PFSK-1 (cell line): ENCODE measurements around the gene NKAIN1. TPM values are rescaled to one million over a fixed set of nuclear protein-coding genes. Genes with fewer than 3 reads are reported as not detected.
A peak's percentile ranks its signal among the peaks of the same experiment; 100 is the strongest.

Experiments
- FOXP2 ChIP-seq: optimal IDR thresholded peaks from 2 replicates; pipeline ENCODE3; 2011; ENCODE audit warnings: borderline replicate concordance, control low read depth, inconsistent platforms; ENCODE audit not compliant: insufficient read depth; ENCODE audit errors: extremely low read length, extremely low read depth
- POLR2AphosphoS5 ChIP-seq: IDR thresholded peaks from 2 replicates; pipeline ENCODE4 v1.6.1; 2012; ENCODE audit warnings: low read depth, mild to moderate bottlenecking, control low read depth, low read length, moderate library complexity
- SIN3A ChIP-seq: IDR thresholded peaks from 2 replicates; pipeline ENCODE4 v1.6.1; 2012; ENCODE audit warnings: mild to moderate bottlenecking, low read length, moderate library complexity, borderline replicate concordance; ENCODE audit not compliant: insufficient read depth
- TAF1 ChIP-seq: IDR thresholded peaks from 2 replicates; pipeline ENCODE4 v1.6.1; 2012; ENCODE audit warnings: low read length, control low read depth, borderline replicate concordance; ENCODE audit not compliant: insufficient read depth
- polyA plus RNA-seq: library from polyadenylated mRNA; unstranded; fragments of >200 nt; gene quantifications from one replicate; pipeline ENCODE4 v1.2.1, GENCODE V29; 2012; ENCODE audit warnings: low read depth, missing spikeins; ENCODE audit not compliant: insufficient read length
- TF ChIP-seq, protein P1 (sequence below), 2 experiments: IDR thresholded peaks; 2 replicates each; pipeline versions ENCODE4 v1.6.1 to v1.8.0; 2011 to 2012; ENCODE audit warnings: low read depth in 2 of 2, low read length in 2 of 2, control low read depth in 1 of 2, inconsistent platforms in 1 of 2, mild to moderate bottlenecking in 1 of 2, moderate library complexity in 1 of 2; ENCODE audit not compliant: insufficient read depth in 1 of 2

Gene NKAIN1
- 25.7 TPM for polyA plus RNA-seq

DNA sequence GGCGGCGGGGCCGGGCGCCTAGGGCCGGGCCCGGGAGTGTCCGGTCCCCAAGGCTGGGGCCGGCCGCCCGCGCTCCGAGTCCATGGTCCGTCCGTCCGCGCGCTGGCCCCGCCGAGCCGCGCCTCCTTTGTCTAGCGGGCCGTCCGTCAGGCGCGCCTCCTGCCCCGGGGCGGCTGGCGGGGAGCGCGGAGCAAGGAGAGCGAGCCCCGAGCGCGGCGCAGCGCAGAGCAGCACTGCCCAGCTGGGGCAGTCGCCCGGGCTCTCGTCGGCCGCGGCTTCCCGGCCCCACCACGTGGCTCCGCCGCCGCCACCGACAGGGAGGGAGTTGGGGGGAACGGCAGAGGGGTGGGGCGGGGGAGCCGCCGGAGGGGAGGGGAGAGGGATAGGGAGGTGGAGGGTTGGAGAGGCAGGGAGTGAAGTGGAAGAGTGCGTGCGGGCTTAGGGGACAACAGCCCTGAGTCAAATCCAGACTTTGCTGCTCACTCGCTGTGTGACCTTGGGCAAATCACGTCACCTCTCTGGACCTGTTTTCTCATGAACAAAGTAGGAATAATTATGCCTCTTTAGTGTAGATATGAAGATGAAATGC is at the start of gene NKAIN1:
Gene NKAIN1, minus strand, starts transcription at position 235 of the 589 bp plus-strand sequence. CDS start 340 bp downstream, outside the sequence.
- TF ChIP-seq FOXP2, result peak; percentile 15
- no peak for TF ChIP-seq TAF1

- TF ChIP-seq, protein P1, sequence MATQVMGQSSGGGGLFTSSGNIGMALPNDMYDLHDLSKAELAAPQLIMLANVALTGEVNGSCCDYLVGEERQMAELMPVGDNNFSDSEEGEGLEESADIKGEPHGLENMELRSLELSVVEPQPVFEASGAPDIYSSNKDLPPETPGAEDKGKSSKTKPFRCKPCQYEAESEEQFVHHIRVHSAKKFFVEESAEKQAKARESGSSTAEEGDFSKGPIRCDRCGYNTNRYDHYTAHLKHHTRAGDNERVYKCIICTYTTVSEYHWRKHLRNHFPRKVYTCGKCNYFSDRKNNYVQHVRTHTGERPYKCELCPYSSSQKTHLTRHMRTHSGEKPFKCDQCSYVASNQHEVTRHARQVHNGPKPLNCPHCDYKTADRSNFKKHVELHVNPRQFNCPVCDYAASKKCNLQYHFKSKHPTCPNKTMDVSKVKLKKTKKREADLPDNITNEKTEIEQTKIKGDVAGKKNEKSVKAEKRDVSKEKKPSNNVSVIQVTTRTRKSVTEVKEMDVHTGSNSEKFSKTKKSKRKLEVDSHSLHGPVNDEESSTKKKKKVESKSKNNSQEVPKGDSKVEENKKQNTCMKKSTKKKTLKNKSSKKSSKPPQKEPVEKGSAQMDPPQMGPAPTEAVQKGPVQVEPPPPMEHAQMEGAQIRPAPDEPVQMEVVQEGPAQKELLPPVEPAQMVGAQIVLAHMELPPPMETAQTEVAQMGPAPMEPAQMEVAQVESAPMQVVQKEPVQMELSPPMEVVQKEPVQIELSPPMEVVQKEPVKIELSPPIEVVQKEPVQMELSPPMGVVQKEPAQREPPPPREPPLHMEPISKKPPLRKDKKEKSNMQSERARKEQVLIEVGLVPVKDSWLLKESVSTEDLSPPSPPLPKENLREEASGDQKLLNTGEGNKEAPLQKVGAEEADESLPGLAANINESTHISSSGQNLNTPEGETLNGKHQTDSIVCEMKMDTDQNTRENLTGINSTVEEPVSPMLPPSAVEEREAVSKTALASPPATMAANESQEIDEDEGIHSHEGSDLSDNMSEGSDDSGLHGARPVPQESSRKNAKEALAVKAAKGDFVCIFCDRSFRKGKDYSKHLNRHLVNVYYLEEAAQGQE (IDR thresholded peaks at IDR 0.05; ENCODE audit: insufficient read depth in 1 of 2, low read depth in 2 of 2, low read length in 2 of 2), result no peak
- no peak for TF ChIP-seq SIN3A
- TF ChIP-seq POLR2AphosphoS5, result no peak
- no peak for TF ChIP-seq FOXP2
- no peak for TF ChIP-seq TAF1
These were observed 49.3 kb upstream of the NKAIN1 start for GRCh38 chr1:31289021-31289420.

- no peak for TF ChIP-seq SIN3A
- TF ChIP-seq FOXP2, result no peak
- TF ChIP-seq TAF1, result no peak
- TF ChIP-seq POLR2AphosphoS5, result no peak
- TF ChIP-seq, protein P1 (IDR thresholded peaks at IDR 0.05; ENCODE audit: insufficient read depth in 1 of 2, low read depth in 2 of 2, low read length in 2 of 2), result no peak
These were observed 33.9 kb upstream of the NKAIN1 start for GRCh38 chr1:31273619-31274018.

- TF ChIP-seq POLR2AphosphoS5 (no peak), SIN3A (no peak), TAF1 (no peak), FOXP2 (no peak)
- TF ChIP-seq, protein P1 (IDR thresholded peaks at IDR 0.05; ENCODE audit: insufficient read depth in 1 of 2, low read depth in 2 of 2, low read length in 2 of 2), result no peak
These were observed 32.7 kb upstream of the NKAIN1 start for GRCh38 chr1:31272369-31272768.

- TF ChIP-seq FOXP2 (no peak), TAF1 (no peak), POLR2AphosphoS5 (no peak)
These were observed 26.9 kb upstream of the NKAIN1 start for GRCh38 chr1:31266547-31266946.

DNA sequence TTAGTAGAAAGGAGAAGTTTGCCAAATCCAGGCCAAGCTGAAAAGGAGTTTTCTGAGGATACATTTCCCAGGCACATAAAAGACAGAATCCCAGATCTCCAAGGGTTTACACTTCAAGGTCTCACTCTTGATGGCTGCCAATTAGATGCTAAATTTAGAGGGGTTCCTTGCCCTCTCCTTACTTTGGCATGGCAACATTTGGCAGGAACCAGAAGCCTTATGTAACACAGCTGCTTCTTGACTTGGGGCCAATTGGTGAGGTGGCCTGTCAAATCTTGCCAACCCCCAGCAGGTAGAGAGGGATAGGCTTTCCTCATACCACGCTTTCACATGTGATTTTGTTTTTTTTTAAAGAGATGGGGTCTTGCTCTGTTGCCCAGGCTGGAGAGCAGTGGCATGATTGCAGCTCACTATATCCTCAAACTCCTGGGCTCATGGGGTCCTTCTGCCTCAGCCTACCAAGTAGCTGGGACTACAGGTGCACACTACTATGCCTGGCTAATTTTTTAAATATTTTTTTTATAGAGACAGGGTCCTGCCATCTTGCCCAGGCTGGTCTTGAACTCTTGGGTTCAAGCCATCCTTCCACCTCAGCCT is 25.2 kb upstream of the NKAIN1 start:
- no peak for TF ChIP-seq TAF1
- TF ChIP-seq POLR2AphosphoS5, result no peak
- TF ChIP-seq FOXP2, result no peak
- TF ChIP-seq, protein P1 (IDR thresholded peaks at IDR 0.05; ENCODE audit: insufficient read depth in 1 of 2, low read depth in 2 of 2, low read length in 2 of 2), result no peak
